ENCODE data around the gene BEGAIN. TPM values are rescaled to one million over a fixed set of nuclear protein-coding genes. Genes with fewer than 3 reads are reported as not detected.

BEGAIN gene
- total RNA-seq, 6 experiments from 2014 or later: 0.05 to 0.20 (median 0.14) TPM; not detected in 1

- H3K4me1 Mint-ChIP-seq (ENCODE audit: low read depth): peaks cover 23% of the 10 kb centered on the region
- no peak overlapping the region for H3K27ac Mint-ChIP-seq
- H3K9me3 Mint-ChIP-seq: no peaks in the 10 kb centered on the region
- H3K4me3 Mint-ChIP-seq: no peak overlapping the region
- H3K27me3 Mint-ChIP-seq (ENCODE audit: insufficient read depth): no peaks in the 10 kb centered on the region
- DNase-seq: no peak
- no peaks in the 10 kb centered on the region for H3K36me3 Mint-ChIP-seq (ENCODE audit: low read depth)
- TF ChIP-seq CTCF (IDR thresholded peaks at IDR 0.05): no peak
Measured at GRCh38 chr14:100529561-100530031, 57.6 kb downstream of the BEGAIN start.

- H3K36me3 Mint-ChIP-seq (ENCODE audit: low read depth): no peaks in the 10 kb centered on the region
- H3K4me3 Mint-ChIP-seq: no peak overlapping the region
- DNase-seq: no peak
- H3K27me3 Mint-ChIP-seq (ENCODE audit: insufficient read depth): no peaks in the 10 kb centered on the region
- TF ChIP-seq CTCF (IDR thresholded peaks at IDR 0.05): no peak
- no peak overlapping the region for H3K27ac Mint-ChIP-seq
- H3K9me3 Mint-ChIP-seq: no peaks in the 10 kb centered on the region
- peaks cover 18% of the 10 kb centered on the region for H3K4me1 Mint-ChIP-seq (ENCODE audit: low read depth)
Measured at GRCh38 chr14:100528962-100529560, 58.2 kb downstream of the BEGAIN start.

GRCh38 chr14:100526632-100527031 lies 60.6 kb downstream of the BEGAIN start:
- no peak for DNase-seq
- Mint-ChIP-seq H3K36me3 (ENCODE audit: low read depth) (no peaks in the 10 kb centered on the region), H3K27me3 (ENCODE audit: insufficient read depth) (no peaks in the 10 kb centered on the region), H3K4me1 (ENCODE audit: low read depth) (no peaks in the 10 kb centered on the region), H3K9me3 (no peaks in the 10 kb centered on the region), H3K4me3 (no peak overlapping the region), H3K27ac (no peak overlapping the region)
- no peak for TF ChIP-seq CTCF (IDR thresholded peaks at IDR 0.05)

- Mint-ChIP-seq H3K9me3 (no peaks in the 10 kb centered on the region), H3K27ac (no peak overlapping the region), H3K36me3 (ENCODE audit: low read depth) (no peaks in the 10 kb centered on the region), H3K4me3 (no peak overlapping the region), H3K4me1 (ENCODE audit: low read depth) (no peaks in the 10 kb centered on the region), H3K27me3 (ENCODE audit: insufficient read depth) (no peaks in the 10 kb centered on the region)
- no peak for DNase-seq
- no peak for TF ChIP-seq CTCF (IDR thresholded peaks at IDR 0.05)
Measured at GRCh38 chr14:100526057-100526456, 61.2 kb downstream of the BEGAIN start.

GRCh38 chr14:100525615-100526014 lies 61.6 kb downstream of the BEGAIN start:
- no peak for DNase-seq
- Mint-ChIP-seq H3K4me3 (no peak overlapping the region), H3K36me3 (ENCODE audit: low read depth) (no peaks in the 10 kb centered on the region), H3K9me3 (no peaks in the 10 kb centered on the region), H3K27ac (no peak overlapping the region), H3K27me3 (ENCODE audit: insufficient read depth) (no peaks in the 10 kb centered on the region), H3K4me1 (ENCODE audit: low read depth) (no peaks in the 10 kb centered on the region)
- no peak for TF ChIP-seq CTCF (IDR thresholded peaks at IDR 0.05)

- peak; percentile 65 for TF ChIP-seq CTCF (IDR thresholded peaks at IDR 0.05)
- Mint-ChIP-seq H3K4me1 (ENCODE audit: low read depth) (no peaks in the 10 kb centered on the region), H3K36me3 (ENCODE audit: low read depth) (no peaks in the 10 kb centered on the region), H3K4me3 (no peak overlapping the region), H3K27ac (no peak overlapping the region), H3K9me3 (no peaks in the 10 kb centered on the region), H3K27me3 (ENCODE audit: insufficient read depth) (no peaks in the 10 kb centered on the region)
- DNase-seq: no peak
Measured at GRCh38 chr14:100524933-100525243, 62.3 kb downstream of the BEGAIN start.

Measured in HFFc6 (cell line).